ENCODE results near the gene RAB9B. TPM values are rescaled to one million over a fixed set of nuclear protein-coding genes. Genes with fewer than 3 reads are reported as not detected.
A peak's percentile ranks its signal among the peaks of the same experiment; 100 is the strongest.

Gene RAB9B
- total RNA-seq, 4 donors from 2014 or later: 1.8 to 5.7 (median 4.7) TPM

- H3K36me3 ChIP-seq: no peaks in the 10 kb centered on the region
- H3K4me3 ChIP-seq: no peak within 1 kb of the TSS
- no peaks in the 10 kb centered on the region for H3K9me3 ChIP-seq
- ATAC-seq: no peak
- H3K4me1 ChIP-seq: no peaks in the 10 kb centered on the region
- TF ChIP-seq CTCF (IDR thresholded peaks at IDR 0.05 in 4 of 5, conservative IDR thresholded peaks at IDR 0.05 in 1 of 5): no peak
- TF ChIP-seq POLR2A (IDR thresholded peaks at IDR 0.05): no peak
- no peak within 1 kb of the TSS for H3K27ac ChIP-seq
- H3K27me3 ChIP-seq: peaks cover 0 to 3% (median 0%) of the 10 kb centered on the region in 3 donors
- in situ Hi-C loops (cut with MboI; ENCODE audit: low sequenced_read_pairs in 4 of 4): no loop called here
- intact Hi-C loops (cut with DNase I; ENCODE audit: low total_unique reads): no loop called here
- DNase-seq: no peak
Observed at GRCh38 chrX:103776546-103776945, 55.5 kb downstream of the RAB9B start, which contains the start of gene PLP1. TSS of gene PLP1 (plus strand) at chrX:103776840. CDS start at chrX:103776996, 156 bp downstream.

DNA sequence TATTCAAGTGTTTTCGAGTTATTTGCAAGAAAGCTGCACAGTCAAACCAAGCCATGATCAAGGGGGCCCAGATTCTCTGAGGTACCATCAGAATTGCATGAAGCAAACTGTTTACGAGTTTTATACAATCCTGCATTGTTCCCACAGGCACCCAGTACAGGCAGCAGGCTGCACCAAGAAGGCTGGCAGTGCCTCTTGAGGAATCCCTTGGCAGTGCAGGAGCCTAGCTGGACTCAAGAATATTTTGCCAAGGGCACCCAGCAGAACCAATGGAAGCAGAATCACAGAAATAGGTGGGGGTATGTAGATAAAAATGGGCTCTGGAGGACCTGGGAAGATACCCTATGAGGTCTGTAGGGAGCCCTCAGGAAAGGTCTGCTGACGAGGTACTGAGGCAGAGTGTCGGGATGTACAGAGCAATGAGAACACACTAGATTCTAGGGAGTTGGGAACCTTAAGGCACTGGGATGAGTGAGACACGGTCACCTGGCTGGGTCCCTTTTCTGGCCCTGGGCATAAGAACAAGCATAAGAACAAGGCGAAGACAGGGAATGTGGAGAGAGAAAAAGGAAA lies 57.9 kb downstream of the RAB9B start:
- Histone ChIP-seq H3K27ac (no peak overlapping the region), H3K4me1 (no peaks in the 10 kb centered on the region), H3K27me3 (peaks cover 0 to 3% (median 0%) of the 10 kb centered on the region in 3 donors), H3K9me3 (no peaks in the 10 kb centered on the region), H3K36me3 (no peaks in the 10 kb centered on the region), H3K4me3 (no peak overlapping the region)
- intact Hi-C loops (cut with DNase I; ENCODE audit: low total_unique reads): loop anchor here (1.0 kb wide), 1 partner anchor 63 kb away; no protein-coding TSS in a partner anchor
- in situ Hi-C loops (cut with MboI; ENCODE audit: low sequenced_read_pairs in 4 of 4): no loop called here
- DNase-seq: no peak
- peak in 1 of 2 donors; percentile 61 for ATAC-seq
- TF ChIP-seq POLR2A (IDR thresholded peaks at IDR 0.05): no peak
- TF ChIP-seq CTCF (IDR thresholded peaks at IDR 0.05 in 4 of 5, conservative IDR thresholded peaks at IDR 0.05 in 1 of 5): peak in 2 of 5 experiments; percentile 28 to 43

DNA sequence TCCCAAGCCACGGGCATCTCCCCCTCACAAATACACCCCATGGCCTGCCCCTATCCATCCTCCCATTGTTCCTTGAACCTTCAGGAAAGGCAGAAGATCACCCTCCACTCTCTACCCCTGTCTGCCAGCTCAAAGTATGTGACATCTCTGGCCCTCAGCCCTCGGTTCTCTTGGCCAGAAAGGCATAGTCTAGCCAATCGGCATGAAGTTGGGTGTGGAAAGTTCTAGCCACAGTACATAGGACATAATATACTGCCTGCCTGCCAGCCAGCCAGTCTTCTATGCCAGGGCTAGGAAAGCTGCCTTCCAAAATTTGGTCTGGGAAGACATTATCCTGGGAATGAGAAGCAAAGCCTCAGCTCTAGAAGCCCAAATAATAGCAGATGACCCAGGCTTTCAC lies 58.6 kb downstream of the RAB9B start:
- no peak for DNase-seq
- Histone ChIP-seq H3K36me3 (no peaks in the 10 kb centered on the region), H3K27me3 (no peaks in the 10 kb centered on the region), H3K4me1 (no peaks in the 10 kb centered on the region), H3K27ac (no peak overlapping the region), H3K4me3 (no peak overlapping the region), H3K9me3 (no peaks in the 10 kb centered on the region)
- in situ Hi-C loops (cut with MboI; ENCODE audit: low sequenced_read_pairs in 4 of 4): no loop called here
- TF ChIP-seq CTCF (IDR thresholded peaks at IDR 0.05 in 4 of 5, conservative IDR thresholded peaks at IDR 0.05 in 1 of 5) (no peak), POLR2A (IDR thresholded peaks at IDR 0.05) (no peak)
- ATAC-seq: peak in 1 of 2 donors; percentile 48
- intact Hi-C loops (cut with DNase I; ENCODE audit: low total_unique reads): no loop called here

Other genes with a start within 250 kb of the RAB9B start
- 10 to 100 TPM; 21.1 to 30.5 (median 28.2) TPM for gene TCEAL4, start 246.7 kb downstream of the RAB9B start, total RNA-seq
- gene TCEAL3, start 224.3 kb downstream of the RAB9B start, total RNA-seq: 1 to 10 TPM; 5.0 to 9.2 (median 7.1) TPM
- gene TCEAL1, start 203.3 kb downstream of the RAB9B start, total RNA-seq: 10 to 100 TPM; 35.7 to 54.6 (median 46.5) TPM
- gene MORF4L2, start 145.6 kb downstream of the RAB9B start, total RNA-seq: 100 to 1,000 TPM; 190 to 317 (median 213) TPM
- gene TMEM31, start 121.3 kb downstream of the RAB9B start, total RNA-seq: not detected
- gene PLP1, start 55.4 kb downstream of the RAB9B start, total RNA-seq: 1 to 10 TPM in 2 of 4 donors, not detected in 2; 1.2 to 2.2 TPM
- not detected for gene TMSB15B, start 130.4 kb upstream of the RAB9B start, total RNA-seq
- not detected for gene H2BW1, start 181.5 kb upstream of the RAB9B start, total RNA-seq
- gene H2BW2, start 207.7 kb upstream of the RAB9B start, total RNA-seq: not detected
- under 1 TPM in 2 of 4 donors, not detected in 2; 0.09 to 0.41 TPM for gene TMSB15C, start 244.0 kb upstream of the RAB9B start, total RNA-seq